HepG2 (cell line): ENCODE results near the gene CKM. TPM values are rescaled to one million over a fixed set of nuclear protein-coding genes. Genes with fewer than 3 reads are reported as not detected.

Source experiments
- ATAC-seq: fragments of 200-7000 bp; cut with Tn5 transposase; 3 replicates; pipeline ENCODE4 v1.9.1; 2020; ENCODE audit warnings: mild to moderate bottlenecking, moderate library complexity
- BruUV-seq: library from RNA; stranded (reverse); fragments of 400-500 nt; replicated peaks from 2 replicates; lab custom pipeline; 2021; lab: Mats Ljungman, UMichigan
- CTCF ChIA-PET: fragments of 300-600 bp; formaldehyde crosslinking; extraction: SDS; loops from one replicate; lab custom pipeline; 2021; ENCODE audit warnings: low total read pairs, inconsistent platforms, low intra/inter-chr PET ratio; lab: Yijun Ruan, JAX
- POLR2A ChIA-PET: fragments of 350-600 bp; sonication (Branson Sonifier 250); formaldehyde crosslinking; loops from one replicate; lab custom pipeline; 2020; ENCODE audit warnings: antibody characterized with exemption, inconsistent platforms; lab: Yijun Ruan, JAX
- DNase-seq: peaks from one replicate; pipeline ENCODE4 v3.0.0-alpha.2; 2015; ENCODE audit warnings: low spot score
- FAIRE-seq: peaks from 3 replicates; lab custom pipeline; 2011; peaks lifted over from hg19 to GRCh38; lab: Jason Lieb, UNC
- H2AFZ ChIP-seq: one replicate; pipeline ENCODE4 v1.6.1; 2011; ENCODE audit warnings: low read length, inconsistent platforms
- H3K27ac ChIP-seq: fragments of 300-600 bp; 3 replicates; pipeline ENCODE4 v1.8.0; 2011; ENCODE audit warnings: mixed run types, mild to moderate bottlenecking, mixed read lengths, low read length, inconsistent platforms; ENCODE audit not compliant: insufficient read depth; ENCODE audit errors: extremely low read length
- H3K27me3 ChIP-seq, 2 experiments: fragments of 200-600 bp in 1 of 2; 2 replicates in 1 of 2; 3 replicates in 1 of 2; pipeline versions ENCODE4 v1.6.0 to v1.8.0; 2011; ENCODE audit warnings: low read length in 2 of 2, mild to moderate bottlenecking in 2 of 2, moderate library complexity in 2 of 2, inconsistent platforms in 1 of 2; ENCODE audit not compliant: insufficient read depth in 2 of 2, control insufficient read depth in 1 of 2
- H3K36me3 ChIP-seq, 2 experiments: fragments of 200-600 bp in 1 of 2; replicated peaks in 1 of 2; 2 replicates in 1 of 2; 3 replicates in 1 of 2; pipeline versions ENCODE4 v1.5.1 to v1.8.0; 2011; ENCODE audit warnings: low read length in 2 of 2, inconsistent platforms in 1 of 2; ENCODE audit not compliant: insufficient read depth in 2 of 2, control insufficient read depth in 1 of 2
- H3K4me1 ChIP-seq: 2 replicates; pipeline ENCODE4 v1.5.1; 2012; ENCODE audit warnings: low read length, inconsistent platforms; ENCODE audit not compliant: insufficient read depth
- H3K4me2 ChIP-seq: 2 replicates; pipeline ENCODE4 v1.6.0; 2011; ENCODE audit warnings: low read depth, low read length, inconsistent platforms
- H3K4me3 ChIP-seq, 3 experiments: fragments of 200-600 bp in 1 of 3; sonication (generic), shearing (Covaris generic) in 1 of 3; replicated peaks in 1 of 3; 2 replicates each; pipeline ENCODE4 v1.5.1; 2011 to 2016; ENCODE audit warnings: low read length in 3 of 3, inconsistent platforms in 2 of 3, low read depth in 2 of 3, mild to moderate bottlenecking in 2 of 3, control low read depth in 1 of 3, mixed read lengths in 1 of 3; ENCODE audit not compliant: insufficient read depth in 1 of 3
- H3K79me2 ChIP-seq: one replicate; pipeline ENCODE4 v1.6.1; 2011; ENCODE audit warnings: low read length, inconsistent platforms; ENCODE audit not compliant: insufficient read depth
- H3K9ac ChIP-seq: 2 replicates; pipeline ENCODE4 v1.6.0; 2011; ENCODE audit warnings: mild to moderate bottlenecking, low read depth, low read length, inconsistent platforms; ENCODE audit not compliant: insufficient read depth
- H3K9me3 ChIP-seq: 2 replicates; pipeline ENCODE4 v1.5.1; 2012; ENCODE audit warnings: mild to moderate bottlenecking, low read length
- H4K20me1 ChIP-seq: 2 replicates; pipeline ENCODE4 v1.6.0; 2011; ENCODE audit warnings: inconsistent platforms, mild to moderate bottlenecking, low read length, moderate library complexity; ENCODE audit not compliant: insufficient read depth
- DMAP1 ChIP-seq: IDR thresholded peaks from 2 replicates; pipeline ENCODE4 v1.6.1; 2016
- E2F1 ChIP-seq: sonication (generic); formaldehyde crosslinking; IDR thresholded peaks from 2 replicates; pipeline ENCODE4 v1.5.0; 2020; ENCODE audit warnings: missing genetic modification reagents
- NR3C1 ChIP-seq: sonication (generic); formaldehyde crosslinking; IDR thresholded peaks from 2 replicates; pipeline ENCODE4 v1.4.0; 2020; ENCODE audit warnings: missing genetic modification reagents
- PCBP1 ChIP-seq: fragments of 200-400 bp; formaldehyde crosslinking; IDR thresholded peaks from 2 replicates; pipeline ENCODE4 v1.6.1; 2017; ENCODE audit warnings: mild to moderate bottlenecking, low read depth, low read length, borderline replicate concordance
- PHF8 ChIP-seq: sonication (generic); formaldehyde crosslinking; IDR thresholded peaks from 2 replicates; pipeline ENCODE4 v1.5.0; 2020; ENCODE audit warnings: missing genetic modification reagents
- POGZ ChIP-seq: sonication (generic); formaldehyde crosslinking; IDR thresholded peaks from 2 replicates; pipeline ENCODE4 v1.4.0; 2020; ENCODE audit warnings: mild to moderate bottlenecking, missing genetic modification reagents
- SP5 ChIP-seq: IDR thresholded peaks from 2 replicates; pipeline ENCODE4 v1.6.1; 2016; ENCODE audit warnings: low read depth, borderline replicate concordance
- WIZ ChIP-seq: sonication (generic); formaldehyde crosslinking; IDR thresholded peaks from 2 replicates; pipeline ENCODE4 v1.5.1; 2020; ENCODE audit warnings: mild to moderate bottlenecking, missing genetic modification reagents
- XRCC5 ChIP-seq: fragments of 200-400 bp; formaldehyde crosslinking; optimal IDR thresholded peaks from 2 replicates; pipeline ENCODE3; 2017; ENCODE audit warnings: mild to moderate bottlenecking, low read length
- ZBTB21 ChIP-seq: sonication (generic); formaldehyde crosslinking; IDR thresholded peaks from 2 replicates; pipeline ENCODE4 v1.4.0; 2020; ENCODE audit warnings: missing genetic modification reagents
- WGBS: methylation state at CpG from one replicate; pipeline ENCODE4 v1.1.6; 2017; ENCODE audit warnings: low lambda C conversion rate; 5-methylcytosine and 5-hydroxymethylcytosine counted together
- in situ Hi-C: cut with HindIII; loops from 2 replicates; pipeline ENCODE4 v1.10.0; 2017; ENCODE audit warnings: low pct_unique_long_range_greater_than_20kb; ENCODE audit not compliant: extremely low pct_ligation_motif_present
- intact Hi-C: fragments of 100-400 bp; cut with micrococcal nuclease; formaldehyde crosslinking; loops from one replicate; pipeline ENCODE4 v1.10.0; 2022; ENCODE audit not compliant: unreplicated experiment
- polyA plus RNA-seq, 8 experiments: library from polyadenylated mRNA; depleted of rRNA in 3 of 8; stranded (reverse) in 7 of 8; unstranded in 1 of 8; fragments of >200 nt; fragmentation: Illumina TruSeq in 4 of 8; extraction: Trizol in 4 of 8; gene quantifications; 2 replicates each; pipeline versions ENCODE4 v1.2.1 to v1.2.3, GENCODE V29; 2011 to 2016; ENCODE audit warnings: low read depth in 4 of 8, missing spikeins in 1 of 8, mixed read lengths in 1 of 8; ENCODE audit not compliant: insufficient read depth in 1 of 8
- total RNA-seq, 5 experiments: library from RNA; depleted of rRNA; stranded (reverse); fragments of >200 nt; fragmentation: Illumina TruSeq; extraction: Trizol; gene quantifications; 2 replicates each; pipeline ENCODE4 v1.2.3, GENCODE V29; 2016; ENCODE audit warnings: low read depth in 1 of 5

CKM gene
- total and polyA plus RNA-seq, 2 of the 13 experiments (the other 11 are each of a cell fraction or from before 2014, with no cell fraction given): 0.54 to 0.80 TPM

GRCh38 chr19:45351401-45351952 is 28.8 kb upstream of the CKM start:
- CTCF ChIA-PET: no interaction called here

More at GRCh38 chr19:45351401-45351952, 28.8 kb upstream of the CKM start:
- no peak overlapping the region for H3K9ac ChIP-seq
- no peaks in the 10 kb centered on the region for H3K79me2 ChIP-seq
- H4K20me1 ChIP-seq: no peaks in the 10 kb centered on the region
- BruUV-seq: no TSS peak
- FAIRE-seq (no peak), DNase-seq (no peak), ATAC-seq (no peak)
- H3K4me2 ChIP-seq: no peak overlapping the region
- 93% methylated on average over 12 of the region's 13 CpGs for WGBS
- H2AFZ ChIP-seq: no peak overlapping the region
- H3K27me3 ChIP-seq: peaks cover 0 to 11% of the 10 kb centered on the region in 2 experiments; a peak in 2 of 5 replicates
- H3K4me3 ChIP-seq: no peak overlapping the region
- intact Hi-C loops (no loop called here), in situ Hi-C loops (no loop called here)
- H3K27ac ChIP-seq: no peak overlapping the region
- peaks cover 2% of the 10 kb centered on the region; the same call in 1 of the 2 replicates for H3K4me1 ChIP-seq
- no peaks in the 10 kb centered on the region for H3K9me3 ChIP-seq
- TF ChIP-seq POGZ (CRISPR knock-in tag) (no peak), ZBTB21 (CRISPR knock-in tag) (no peak), SP5 (CRISPR knock-in tag) (no peak), NR3C1 (no peak), XRCC5 (no peak), E2F1 (CRISPR knock-in tag) (no peak), WIZ (no peak), PHF8 (no peak), PCBP1 (no peak), DMAP1 (no peak)
- peaks cover 20 to 53% of the 10 kb centered on the region in 2 experiments; a peak in 4 of 5 replicates for H3K36me3 ChIP-seq
- POLR2A ChIA-PET: no interaction called here
